GM21786 (cell line): ENCODE data around the gene DFFB.

Experiments used
- ATAC-seq: cut with Tn5 transposase; IDR thresholded peaks from one replicate; pipeline ENCODE4 v1.9.1; 2021; ENCODE audit not compliant: unreplicated experiment

DFFB gene

GRCh38 chr1:3924186-3924824 is 67.0 kb downstream of the DFFB start:
- no peak for ATAC-seq

DNA sequence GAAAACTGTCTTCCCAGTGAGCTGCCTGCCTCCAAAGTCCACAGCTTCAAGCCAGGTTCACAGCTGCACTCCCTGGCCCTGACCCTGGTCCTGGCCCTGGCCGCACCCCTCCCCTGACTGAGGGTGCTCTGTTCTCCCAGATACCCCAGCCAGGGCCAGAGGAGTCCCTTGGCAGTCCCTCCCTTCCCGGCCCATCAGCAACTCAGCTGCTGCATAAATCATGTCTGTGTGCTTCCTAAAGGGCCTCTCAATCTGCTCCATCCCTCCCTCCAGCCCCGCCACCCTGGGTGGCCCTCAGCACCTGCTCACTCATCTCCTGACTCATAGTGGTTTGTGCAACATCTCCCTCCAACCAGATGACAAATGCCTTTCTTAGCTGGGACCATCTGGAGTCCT is 67.5 kb downstream of the DFFB start:
- ATAC-seq, result no peak

GRCh38 chr1:3925256-3925655 is 68.0 kb downstream of the DFFB start:
- no peak for ATAC-seq

GRCh38 chr1:3925762-3926161 is 68.5 kb downstream of the DFFB start:
- no peak for ATAC-seq

DNA sequence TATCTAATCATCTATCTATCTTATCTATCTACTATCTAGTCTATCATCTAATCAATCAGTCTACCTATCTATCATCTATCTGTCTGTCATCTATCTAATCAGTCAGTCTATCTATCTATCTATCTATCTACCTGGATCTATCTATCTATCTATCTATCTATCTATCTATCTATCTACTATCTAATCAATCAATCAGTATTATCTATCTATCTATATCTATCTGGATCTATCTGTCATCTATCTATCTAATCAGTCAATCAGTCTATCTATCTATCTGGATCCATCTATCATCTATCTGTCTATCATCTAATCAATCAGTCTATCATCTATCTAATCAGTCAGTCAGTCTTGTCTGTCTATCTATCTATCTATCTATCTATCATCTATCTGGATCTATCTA is 69.7 kb downstream of the DFFB start:
- no peak for ATAC-seq

GRCh38 chr1:3928586-3928985 is 71.3 kb downstream of the DFFB start:
- no peak for ATAC-seq

DNA sequence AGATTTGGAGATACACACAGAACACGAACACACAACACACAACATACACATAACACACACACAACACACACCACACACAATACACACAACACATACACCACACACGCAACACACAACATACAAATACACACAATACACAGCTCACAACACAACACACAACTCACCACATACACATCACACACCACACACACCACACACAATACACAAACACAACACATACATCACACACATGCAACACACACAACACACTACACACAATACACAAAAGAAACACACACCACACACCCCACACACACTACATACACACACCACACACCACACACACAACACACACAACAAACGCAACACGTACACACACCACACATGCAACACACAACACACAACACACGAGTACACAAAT is 71.8 kb downstream of the DFFB start:
- ATAC-seq, result no peak

DNA sequence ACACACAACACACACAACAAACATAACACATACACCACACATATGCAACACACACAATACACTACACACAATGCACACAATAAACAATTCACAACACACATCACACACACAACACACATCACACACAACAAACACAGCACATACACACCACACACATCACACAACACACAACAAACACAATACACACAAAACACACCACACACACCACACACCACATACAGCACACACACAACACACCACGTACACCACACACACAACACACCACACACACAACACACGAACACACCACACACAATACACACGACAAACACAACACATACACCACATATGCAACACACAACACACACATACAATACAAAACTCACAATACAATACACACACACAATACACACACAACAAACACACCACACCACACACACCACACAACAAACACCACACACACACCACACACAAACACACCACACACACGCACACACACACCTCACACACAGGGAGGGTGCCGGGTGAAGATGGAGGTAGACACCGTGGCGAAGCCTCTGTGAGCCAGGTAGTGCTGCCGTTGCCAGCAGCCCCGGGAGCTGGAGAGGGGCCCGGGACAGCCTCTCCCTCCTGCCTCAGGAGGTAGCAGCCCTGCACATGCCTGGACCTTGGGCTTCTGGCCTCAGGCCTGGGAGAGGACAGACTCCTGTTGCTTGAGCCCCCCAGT is 73.2 kb downstream of the DFFB start:
- no peak for ATAC-seq

- no peak for ATAC-seq
Measured at GRCh38 chr1:3931007-3931912, 74.0 kb downstream of the DFFB start.

GRCh38 chr1:3932156-3932919 is 75.1 kb downstream of the DFFB start:
- no peak for ATAC-seq
